ENCODE results near the gene SLC29A3.

Gene SLC29A3

GRCh38 chr10:71285180-71285545, 33.9 kb upstream of the SLC29A3 start:
- TF ChIP-seq, protein P1, sequence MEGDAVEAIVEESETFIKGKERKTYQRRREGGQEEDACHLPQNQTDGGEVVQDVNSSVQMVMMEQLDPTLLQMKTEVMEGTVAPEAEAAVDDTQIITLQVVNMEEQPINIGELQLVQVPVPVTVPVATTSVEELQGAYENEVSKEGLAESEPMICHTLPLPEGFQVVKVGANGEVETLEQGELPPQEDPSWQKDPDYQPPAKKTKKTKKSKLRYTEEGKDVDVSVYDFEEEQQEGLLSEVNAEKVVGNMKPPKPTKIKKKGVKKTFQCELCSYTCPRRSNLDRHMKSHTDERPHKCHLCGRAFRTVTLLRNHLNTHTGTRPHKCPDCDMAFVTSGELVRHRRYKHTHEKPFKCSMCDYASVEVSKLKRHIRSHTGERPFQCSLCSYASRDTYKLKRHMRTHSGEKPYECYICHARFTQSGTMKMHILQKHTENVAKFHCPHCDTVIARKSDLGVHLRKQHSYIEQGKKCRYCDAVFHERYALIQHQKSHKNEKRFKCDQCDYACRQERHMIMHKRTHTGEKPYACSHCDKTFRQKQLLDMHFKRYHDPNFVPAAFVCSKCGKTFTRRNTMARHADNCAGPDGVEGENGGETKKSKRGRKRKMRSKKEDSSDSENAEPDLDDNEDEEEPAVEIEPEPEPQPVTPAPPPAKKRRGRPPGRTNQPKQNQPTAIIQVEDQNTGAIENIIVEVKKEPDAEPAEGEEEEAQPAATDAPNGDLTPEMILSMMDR (conservative IDR thresholded peaks at IDR 0.05; ENCODE audit: low read length): peak; percentile 70

DNA sequence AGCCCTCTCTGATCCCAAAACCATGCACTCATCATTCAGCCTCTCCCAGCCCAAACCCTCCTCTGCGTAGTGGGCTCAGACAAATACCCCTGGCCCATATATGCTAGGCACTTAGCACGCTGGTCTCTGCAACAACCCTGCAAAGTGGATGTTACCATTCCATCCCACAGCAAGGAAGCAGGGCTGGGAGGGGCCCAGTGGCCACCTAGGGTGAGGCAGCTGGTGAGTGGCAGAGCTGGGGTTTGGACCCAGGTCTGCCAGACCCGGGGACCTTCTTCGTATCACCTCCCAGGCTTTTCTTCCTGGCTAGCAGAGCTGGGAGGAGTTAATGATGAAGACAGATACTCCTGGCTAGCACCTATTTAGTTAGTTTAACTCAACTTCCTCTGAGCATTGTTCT, 33.1 kb upstream of the SLC29A3 start:
- no peak for DNase-seq (ENCODE audit: low read depth)
- H3K4me3 ChIP-seq (ENCODE audit: low read length): no peak overlapping the region
- TF ChIP-seq, protein P1 (conservative IDR thresholded peaks at IDR 0.05; ENCODE audit: low read length): no peak

More at GRCh38 chr10:71285180-71285545, 33.9 kb upstream of the SLC29A3 start:
- no peak for DNase-seq (ENCODE audit: low read depth)
- H3K4me3 ChIP-seq (ENCODE audit: low read length): no peak overlapping the region

DNA sequence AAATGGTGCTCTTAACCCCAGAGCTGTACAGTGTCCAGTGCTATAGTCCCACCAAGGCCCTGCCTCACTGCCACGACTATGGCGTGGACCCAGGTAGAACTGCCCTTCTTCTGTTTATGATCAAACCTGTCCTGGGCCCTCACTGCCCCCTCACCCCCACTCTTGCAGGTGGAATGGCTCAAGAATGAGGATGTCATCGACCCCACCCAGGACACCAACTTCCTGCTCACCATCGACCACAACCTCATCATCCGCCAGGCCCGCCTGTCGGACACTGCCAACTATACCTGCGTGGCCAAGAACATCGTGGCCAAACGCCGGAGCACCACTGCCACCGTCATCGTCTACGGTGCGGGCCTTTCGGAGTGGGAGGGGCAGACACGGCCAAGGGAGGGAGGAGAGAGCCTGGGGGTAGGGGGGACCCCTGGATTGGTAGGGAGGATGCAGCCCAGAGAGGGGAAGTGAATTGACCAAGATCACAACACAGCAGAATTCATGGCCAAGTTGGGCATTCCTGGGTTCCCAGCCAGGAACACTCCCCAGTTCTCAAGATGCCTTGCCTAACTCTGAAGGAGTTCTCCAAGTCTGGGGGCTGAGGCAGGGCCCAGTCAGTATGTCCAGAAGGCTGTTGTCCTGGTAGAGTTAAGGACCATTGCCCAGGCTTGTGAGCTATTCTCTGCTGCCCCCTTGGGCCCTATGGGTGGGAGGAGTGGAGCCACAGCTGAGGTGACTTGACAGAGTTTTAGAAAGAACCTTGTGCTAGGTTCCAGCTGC, 32.4 kb upstream of the SLC29A3 start:
- no peak overlapping the region for H3K4me3 ChIP-seq (ENCODE audit: low read length)
- TF ChIP-seq, protein P1 (conservative IDR thresholded peaks at IDR 0.05; ENCODE audit: low read length): no peak
- no peak for DNase-seq (ENCODE audit: low read depth)

- TF ChIP-seq, protein P1 (conservative IDR thresholded peaks at IDR 0.05; ENCODE audit: low read length): no peak
- no peak for DNase-seq (ENCODE audit: low read depth)
- no peak overlapping the region for H3K4me3 ChIP-seq (ENCODE audit: low read length)
These were observed 31.6 kb upstream of the SLC29A3 start for GRCh38 chr10:71287456-71287855.

- TF ChIP-seq, protein P1 (conservative IDR thresholded peaks at IDR 0.05; ENCODE audit: low read length): no peak
- no peak for DNase-seq (ENCODE audit: low read depth)
- H3K4me3 ChIP-seq (ENCODE audit: low read length): no peak overlapping the region
These were observed 30.6 kb upstream of the SLC29A3 start for GRCh38 chr10:71288461-71288860.

DNA sequence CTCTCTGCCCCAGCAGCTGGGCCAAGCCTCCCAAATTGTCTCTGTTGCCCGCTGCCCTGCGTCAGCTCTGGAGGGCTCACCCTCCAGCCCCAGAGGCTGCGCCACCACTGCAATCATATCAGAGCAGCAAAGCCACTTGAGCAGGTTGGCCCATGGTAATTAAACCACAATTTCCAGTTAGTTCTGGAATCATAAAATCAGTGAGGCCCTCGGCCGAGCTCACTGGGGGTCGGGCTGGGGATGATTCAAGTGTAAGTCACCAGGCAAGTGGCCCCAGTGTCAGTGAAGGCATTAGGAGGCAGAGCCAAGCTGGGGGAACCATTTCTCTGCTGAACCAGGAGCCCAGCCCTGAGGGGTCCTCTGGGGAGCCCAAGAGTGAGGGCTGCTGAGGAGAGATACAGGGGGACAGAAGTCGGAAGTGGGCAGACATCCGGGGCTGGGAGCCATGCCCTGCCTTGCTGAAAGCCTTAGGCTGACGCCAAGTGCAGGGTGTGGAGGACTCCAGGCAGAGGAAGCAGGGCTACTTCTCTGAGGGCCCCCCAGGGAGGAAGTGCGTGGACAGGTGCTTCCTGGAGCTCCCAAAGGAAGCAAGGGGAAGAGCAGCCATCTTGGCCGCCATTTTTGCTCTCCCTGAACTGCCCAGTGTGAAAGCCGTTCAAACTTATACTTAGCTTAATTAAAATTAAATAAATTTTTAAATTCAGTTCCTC, 29.5 kb upstream of the SLC29A3 start:
- TF ChIP-seq, protein P1 (conservative IDR thresholded peaks at IDR 0.05; ENCODE audit: low read length): no peak
- H3K4me3 ChIP-seq (ENCODE audit: low read length): no peak overlapping the region
- no peak for DNase-seq (ENCODE audit: low read depth)

DNA sequence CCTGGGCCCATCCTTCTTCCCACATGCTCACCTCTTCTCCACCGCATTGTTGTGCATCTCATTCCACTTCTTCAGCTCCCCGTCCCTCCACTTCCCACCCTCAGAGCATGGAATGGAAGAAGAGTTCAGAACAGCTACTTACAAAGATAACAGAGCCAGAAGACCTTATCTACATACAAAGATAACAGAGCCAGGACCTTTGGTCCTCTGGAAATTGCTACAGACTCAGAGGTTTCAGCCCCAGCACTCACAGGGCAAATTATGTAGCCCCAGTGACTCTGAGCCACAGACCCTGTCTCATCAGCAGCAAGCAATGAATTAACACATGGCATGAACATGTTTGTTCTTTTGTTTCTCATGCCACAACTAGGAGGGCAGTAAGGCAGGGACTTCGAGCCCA, 28.7 kb upstream of the SLC29A3 start:
- DNase-seq (ENCODE audit: low read depth): no peak
- H3K4me3 ChIP-seq (ENCODE audit: low read length): no peak overlapping the region
- TF ChIP-seq, protein P1 (conservative IDR thresholded peaks at IDR 0.05; ENCODE audit: low read length): no peak
